Globus pallidus (tissue), 1 donor: ENCODE measurements around the gene RARS1.
"Not testable (repeated sequence)": the region's sequence is repeated elsewhere in the genome, so short reads cannot be mapped to it uniquely, and the experiment has no call there.

Source experiments
- DNase-seq: peaks from one replicate; pipeline ENCODE4 v3.0.0-alpha.2; 2015; ENCODE audit warnings: low spot score

RARS1 gene

GRCh38 chr5:168481330-168481788, 4.9 kb upstream of the RARS1 start:
- no peak for DNase-seq

- DNase-seq: no peak
These were observed 3.9 kb upstream of the RARS1 start for GRCh38 chr5:168482361-168482760.

DNA sequence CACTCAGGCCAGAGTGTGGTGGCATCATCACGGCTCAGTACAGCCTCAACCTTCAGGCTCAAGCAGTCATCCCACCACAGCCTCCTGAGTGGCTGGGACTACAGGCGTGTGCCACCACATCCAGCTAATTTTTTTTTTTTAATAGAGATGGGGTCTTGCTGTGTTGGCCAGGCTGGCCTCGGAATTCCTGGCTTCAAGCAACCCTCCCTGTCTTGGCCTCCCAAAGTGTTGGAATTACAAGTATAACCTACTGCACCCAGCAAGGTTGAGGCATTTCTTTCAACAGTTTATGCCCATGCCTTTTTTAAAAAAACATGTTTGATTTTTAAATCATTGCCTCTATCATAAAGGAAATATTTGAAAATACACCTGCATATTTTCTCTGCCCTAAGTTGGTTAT, 2.8 kb downstream of the RARS1 start:
- DNase-seq: no peak

DNA sequence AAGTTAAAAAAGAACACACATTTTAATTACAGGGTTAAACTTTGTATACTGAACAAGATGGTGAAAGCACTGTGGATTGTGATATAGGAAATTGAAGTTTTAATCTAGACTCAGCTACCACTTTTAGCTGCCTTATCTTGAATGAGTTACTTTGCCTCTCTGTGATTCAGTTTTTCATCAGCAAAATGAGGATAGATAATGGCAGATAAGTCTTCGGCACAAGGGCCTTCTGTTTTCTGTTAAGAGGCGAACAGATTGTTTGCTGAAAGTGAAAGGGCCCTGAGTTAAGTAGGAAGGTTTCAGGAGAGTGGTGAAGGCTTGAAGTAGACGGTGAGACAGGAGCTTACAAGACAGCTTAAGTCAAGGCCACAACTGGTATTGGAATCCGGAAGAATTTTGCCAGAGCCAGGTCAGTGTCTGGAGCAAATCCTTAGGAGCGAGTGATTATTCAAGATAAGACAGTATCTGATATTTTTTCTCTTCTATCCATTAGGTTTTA, 7.8 kb downstream of the RARS1 start:
- DNase-seq: no peak

DNA sequence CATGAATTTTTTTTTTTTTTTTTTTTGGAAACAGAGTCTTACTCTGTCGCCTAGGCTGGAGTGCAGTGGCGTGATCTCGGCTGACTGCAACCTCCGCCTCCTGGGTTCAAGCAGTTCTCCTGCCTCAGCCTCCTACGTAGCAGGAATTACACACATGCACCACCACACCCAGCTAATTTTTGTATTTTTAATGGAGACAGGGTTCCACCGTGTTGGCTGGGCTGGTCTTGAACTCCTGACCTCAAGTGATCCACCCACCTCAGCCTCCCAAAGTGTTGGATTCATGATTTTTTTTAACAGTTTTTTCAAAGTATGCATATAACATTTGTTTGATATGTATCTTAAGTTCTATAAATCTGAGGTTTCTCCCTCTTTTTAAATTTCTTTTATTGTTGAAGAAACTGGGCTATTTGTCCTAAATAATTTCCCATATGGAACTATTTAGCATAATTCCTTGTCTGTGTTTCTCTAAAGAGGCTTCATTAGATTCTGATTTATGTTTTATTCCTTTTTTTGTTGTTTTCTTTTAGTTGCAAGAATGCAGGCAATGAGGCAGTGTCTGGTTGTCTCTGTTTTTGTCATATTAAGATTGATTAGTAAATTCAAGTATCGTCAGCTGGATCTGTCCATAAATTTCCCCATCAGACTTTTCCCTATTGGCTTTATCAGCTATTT, 16.4 kb downstream of the RARS1 start:
- no peak for DNase-seq

DNA sequence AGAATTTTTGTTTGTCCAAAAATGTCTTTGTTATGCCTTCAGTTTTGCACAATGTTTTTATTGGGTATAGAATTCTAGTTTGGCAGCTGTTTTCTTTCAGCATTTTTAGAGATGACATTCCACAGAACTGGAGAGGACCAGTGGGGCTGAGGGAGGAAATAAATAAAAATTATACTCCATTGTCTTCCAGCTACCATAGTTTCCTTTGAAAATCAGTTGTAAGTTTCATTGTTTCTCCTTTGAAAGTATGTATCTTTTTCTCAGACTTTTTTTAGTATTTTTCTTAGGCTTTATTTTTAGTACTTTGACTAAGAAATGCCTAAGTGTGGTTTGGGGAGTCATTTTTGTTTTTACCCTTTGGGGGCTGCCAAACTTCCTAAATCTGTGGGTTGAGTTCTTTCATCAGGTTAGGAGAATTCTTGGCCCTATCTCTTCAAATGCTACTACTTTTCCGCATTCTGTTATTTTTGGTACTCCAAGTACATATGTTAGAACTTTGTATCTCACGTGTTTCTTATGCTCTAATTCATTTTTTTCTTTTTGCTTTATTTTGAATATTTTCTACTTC, 27.7 kb downstream of the RARS1 start:
- no peak for DNase-seq

DNA sequence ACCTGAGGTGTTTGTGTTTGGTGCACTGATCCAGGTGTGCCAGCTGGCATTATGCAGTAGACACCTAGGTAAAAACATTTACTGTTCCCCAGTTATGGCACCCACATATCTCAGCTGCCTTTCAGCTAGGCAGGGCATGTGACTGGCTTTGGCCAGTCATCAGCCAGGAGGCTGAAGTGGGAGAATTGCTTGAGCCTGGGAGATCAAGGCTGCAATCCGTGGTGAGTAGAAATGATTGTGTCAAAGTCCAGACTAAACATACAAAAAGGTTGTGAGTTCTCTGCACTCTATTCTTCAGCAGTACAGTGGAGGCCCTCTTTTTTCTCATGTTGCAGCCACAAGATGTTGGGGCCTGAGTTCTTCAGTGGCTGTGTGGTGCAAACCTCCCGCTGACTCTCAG, 39.6 kb downstream of the RARS1 start:
- no peak for DNase-seq

DNA sequence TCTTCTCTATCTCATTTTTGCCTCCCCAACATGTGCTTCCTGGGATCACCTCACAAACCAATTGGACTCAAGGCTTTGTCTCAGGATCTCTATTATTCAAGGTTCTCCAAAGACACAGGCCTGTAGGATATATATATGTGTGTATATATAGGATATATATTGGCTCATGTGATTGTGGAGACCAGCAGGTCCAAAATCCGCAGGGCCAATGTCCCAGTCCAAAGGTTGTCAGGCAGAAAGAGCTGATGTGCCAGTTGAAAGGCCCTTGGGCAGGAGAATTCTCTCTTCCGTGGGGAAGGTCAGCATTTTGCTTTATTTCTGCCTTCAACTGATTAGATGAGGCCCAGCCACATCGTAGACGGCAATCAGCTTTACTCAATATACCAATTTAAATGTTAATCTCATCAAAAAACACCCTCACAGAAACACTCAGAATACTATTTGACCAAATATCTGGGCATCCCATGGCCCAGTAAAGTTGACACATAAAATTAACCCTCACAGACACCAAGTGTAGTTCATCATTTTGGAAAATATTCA, 41.6 kb downstream of the RARS1 start:
- DNase-seq: no peak

DNA sequence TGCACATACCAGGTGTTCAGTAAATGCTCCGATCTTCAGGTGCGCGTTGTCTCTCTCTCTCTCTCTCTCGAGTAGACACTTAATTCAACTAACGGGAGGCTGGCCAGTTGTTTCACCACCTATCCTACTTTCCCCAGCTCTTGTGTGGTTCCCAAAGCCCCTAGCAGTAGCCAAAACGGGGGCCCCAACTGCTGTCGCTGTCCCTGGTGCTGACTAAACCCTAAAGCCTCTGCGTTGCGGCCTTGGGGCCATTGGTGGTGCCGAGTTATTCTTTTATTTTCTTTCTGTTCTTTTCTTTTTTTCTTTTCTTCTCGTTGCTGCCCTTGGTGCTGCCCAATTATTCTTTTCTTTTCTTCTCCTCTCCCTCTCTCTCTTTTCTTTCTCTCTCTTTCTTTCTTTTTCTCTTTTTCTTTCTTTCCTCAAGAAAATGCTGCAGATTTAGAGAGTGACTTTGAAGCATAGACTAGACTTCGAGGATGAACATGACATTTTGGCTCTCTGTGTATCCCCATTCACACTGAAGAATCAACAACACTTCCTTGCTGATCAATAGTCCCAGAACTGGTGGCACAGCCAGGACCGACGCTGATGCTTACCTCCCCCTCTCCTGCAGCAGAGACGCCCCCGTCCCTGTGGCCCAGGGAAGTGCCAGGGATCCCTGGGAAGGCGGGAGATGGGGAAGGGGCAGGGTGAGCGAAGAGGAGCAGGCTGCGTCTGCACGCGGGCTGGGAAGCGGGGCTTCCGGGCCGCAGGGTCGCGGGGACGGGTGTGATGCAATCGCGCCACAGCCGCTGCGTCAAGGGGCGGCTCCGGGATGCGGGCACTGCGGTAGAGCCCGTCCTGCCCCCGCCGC, 42.5 kb downstream of the RARS1 start, which contains the start of gene FBLL1:
FBLL1 (plus strand) TSS at position 785 of the 853 bp plus-strand sequence. CDS start 200 bp downstream, outside the sequence.
- no peak for DNase-seq

GRCh38 chr5:168529374-168530234, 43.3 kb downstream of the RARS1 start:
- DNase-seq: no peak

- no peak for DNase-seq
These were observed 44.4 kb downstream of the RARS1 start for GRCh38 chr5:168530621-168531150.

GRCh38 chr5:168531191-168531590, 44.9 kb downstream of the RARS1 start:
- DNase-seq: no peak

- no peak for DNase-seq
These were observed 46.0 kb downstream of the RARS1 start for GRCh38 chr5:168531987-168532864.

DNA sequence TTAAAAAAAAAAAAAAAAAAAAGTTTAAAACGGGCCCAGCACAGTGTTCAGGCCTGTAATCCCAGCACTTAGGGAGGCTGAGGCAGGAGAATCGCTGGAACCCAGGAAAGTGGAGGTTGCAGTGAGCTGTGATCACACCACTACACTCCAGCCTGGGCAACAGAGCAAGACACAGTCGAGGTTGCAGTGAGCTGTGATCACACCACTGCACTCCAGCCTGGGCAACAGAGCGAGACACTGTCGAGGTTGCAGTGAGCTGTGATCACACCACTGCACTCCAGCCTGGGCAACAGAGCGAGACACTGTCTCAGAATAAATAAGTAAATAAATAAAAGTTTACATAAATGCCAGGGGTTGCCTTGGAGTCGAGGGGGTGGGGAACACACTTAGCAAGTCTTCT, 48.1 kb downstream of the RARS1 start:
- DNase-seq: not testable (repeated sequence)

DNA sequence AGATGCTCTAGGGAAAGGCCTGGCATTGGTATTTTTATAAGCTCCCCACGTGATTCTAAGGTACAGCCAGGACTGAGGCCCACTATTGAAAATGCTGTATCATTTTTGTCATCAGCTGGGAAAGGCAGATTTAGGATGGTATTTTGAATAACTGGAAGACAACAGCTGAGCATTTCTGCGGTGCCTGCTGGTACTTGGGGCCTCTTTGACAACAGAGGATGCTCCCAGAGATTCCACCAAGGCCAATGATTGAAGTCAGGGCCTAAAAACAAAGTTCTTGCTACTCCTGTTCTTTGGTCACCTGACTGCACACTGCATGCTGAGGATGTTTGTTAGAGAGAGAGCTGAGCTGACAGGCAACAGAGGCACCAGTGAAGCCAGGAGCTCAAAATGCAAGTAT, 50.9 kb downstream of the RARS1 start:
- no peak for DNase-seq

GRCh38 chr5:168549554-168549953, 63.3 kb downstream of the RARS1 start:
- no peak for DNase-seq

- no peak for DNase-seq
These were observed 64.4 kb downstream of the RARS1 start for GRCh38 chr5:168550656-168551055.

GRCh38 chr5:168552146-168552545, 65.9 kb downstream of the RARS1 start:
- no peak for DNase-seq

GRCh38 chr5:168553377-168554130, 67.3 kb downstream of the RARS1 start:
- no peak for DNase-seq
